SK-N-MC (cell line): ENCODE measurements around the gene ORAI2.

Experiments
- EZH2 ChIP-seq: fragments of 200-600 bp; sonication (generic); IDR thresholded peaks from one replicate; pipeline ENCODE4 v1.6.1; 2017; ENCODE audit warnings: antibody characterized with exemption
- POLR2AphosphoS5 ChIP-seq: IDR thresholded peaks from 2 replicates; pipeline ENCODE4 v1.6.1; 2012; ENCODE audit warnings: mild to moderate bottlenecking, low read depth, low read length, borderline replicate concordance

GRCh38 chr7:102427019-102427405 is 6.4 kb upstream of the ORAI2 start:
- no peak for TF ChIP-seq POLR2AphosphoS5
- TF ChIP-seq EZH2: no peak
